RPMI7951 (cell line): Measurements from ENCODE around the gene DIO2. TPM values are rescaled to one million over a fixed set of nuclear protein-coding genes. Genes with fewer than 3 reads are reported as not detected.

Experiments
- DNase-seq: peaks from one replicate; pipeline ENCODE4 v3.0.0-alpha.2; 2012; ENCODE audit warnings: low read depth
- total RNA-seq: library from RNA; depleted of rRNA; stranded (reverse); fragments of >200 nt; shearing (Covaris generic); gene quantifications from 2 replicates; pipeline ENCODE4 v1.2.3, GENCODE V29; 2014

DIO2 gene
- total RNA-seq, 1 experiment from 2014 or later = 0.12 TPM

- DNase-seq = no peak
Observed at GRCh38 chr14:80172375-80173051, 38.8 kb downstream of the DIO2 start.

- no peak for DNase-seq
Observed at GRCh38 chr14:80167793-80168448, 43.4 kb downstream of the DIO2 start.

GRCh38 chr14:80164991-80165721 is 46.1 kb downstream of the DIO2 start:
- no peak for DNase-seq

- no peak for DNase-seq
Observed at GRCh38 chr14:80152763-80153162, 58.5 kb downstream of the DIO2 start.

DNA sequence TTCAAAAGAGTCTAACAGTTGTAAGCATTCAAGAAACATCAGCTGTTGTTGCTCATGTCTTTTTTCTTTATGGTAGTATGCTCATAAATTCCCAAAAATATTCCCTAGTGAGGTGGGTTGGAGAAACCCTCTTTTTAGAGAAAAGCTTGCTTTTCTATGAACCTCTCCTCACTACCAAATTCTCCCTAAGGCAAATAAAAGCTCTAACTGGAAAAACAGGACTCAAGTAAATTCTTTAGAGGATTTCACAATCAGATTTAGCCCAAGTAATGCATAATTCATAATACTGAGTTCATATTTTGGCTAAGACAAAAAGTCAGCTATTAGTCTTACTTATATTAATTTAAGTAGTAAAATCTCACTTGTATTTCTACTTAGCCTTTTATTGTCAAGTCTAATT is 59.1 kb downstream of the DIO2 start:
- DNase-seq = no peak

GRCh38 chr14:80150301-80150700 is 61.0 kb downstream of the DIO2 start:
- DNase-seq = no peak
